ENCODE results near the gene CPSF4L.

CPSF4L gene

GRCh38 chr17:73199751-73200317, 61.8 kb downstream of the CPSF4L start:
- no peak for DNase-seq

GRCh38 chr17:73198930-73199260, 62.8 kb downstream of the CPSF4L start:
- DNase-seq: no peak
